ENCODE results near the gene FOXJ3. TPM values are rescaled to one million over a fixed set of nuclear protein-coding genes. Genes with fewer than 3 reads are reported as not detected.

The FOXJ3 gene
- total and polyA plus RNA-seq, 2 of the 8 experiments (the other 6 are each of a cell fraction or from before 2014, with no cell fraction given), result 48.6 to 51.9 TPM

GRCh38 chr1:42334240-42335049 is 590 bp downstream of the FOXJ3 start (continued):
- TF ChIP-seq RXRA (IDR thresholded peaks at IDR 0.05; ENCODE audit: insufficient read depth, low read depth, low read length), result no peak
- peak; percentile 32 to 45; a peak in 1 of 4 replicates for TF ChIP-seq SIN3A (conservative IDR thresholded peaks at IDR 0.05 in 1 of 2, IDR thresholded peaks at IDR 0.05 in 1 of 2; ENCODE audit: low read depth in 1 of 2, low read length in 2 of 2)
- TF ChIP-seq ZNF274 (IDR thresholded peaks at IDR 0.05; ENCODE audit: borderline replicate concordance, extremely low read depth, low read length), result no peak
- TF ChIP-seq NRF1 (IDR thresholded peaks at IDR 0.05; ENCODE audit: low read depth, low read length), result no peak
- no peak for TF ChIP-seq SRF (IDR thresholded peaks at IDR 0.05; ENCODE audit: low read depth, low read length)
- no peak for TF ChIP-seq FOSL1 (IDR thresholded peaks at IDR 0.05; ENCODE audit: insufficient read depth, low read depth, low read length)
- TF ChIP-seq CHD1 (IDR thresholded peaks at IDR 0.05; ENCODE audit: low read depth, low read length), result no peak
- no peak for TF ChIP-seq MAFK (IDR thresholded peaks at IDR 0.05; ENCODE audit: low read depth, low read length)
- TF ChIP-seq EZH2 (IDR thresholded peaks at IDR 0.05; ENCODE audit: low read depth, low read length, severe bottlenecking), result peak; percentile 6
- TF ChIP-seq POU5F1 (IDR thresholded peaks at IDR 0.05; ENCODE audit: low read depth, low read length), result no peak
- TF ChIP-seq SIX5 (IDR thresholded peaks at IDR 0.05; ENCODE audit: low read depth, low read length), result no peak
- no peak for TF ChIP-seq TCF12 (IDR thresholded peaks at IDR 0.05; ENCODE audit: low read depth, low read length)
- peak; percentile 92 for TF ChIP-seq MAX (IDR thresholded peaks at IDR 0.05)

All from H1 (cell line).